NCI-H1092 (cell line): ENCODE measurements around the gene TCP11L1.

Experiments used
- DNase-seq: peaks from one replicate; lab custom pipeline; 2025; lab: John Stamatoyannopoulos, UW

The TCP11L1 gene

GRCh38 chr11:33039274-33040032 is at the start of gene TCP11L1:
TCP11L1 (plus strand) TSS chr11:33039572; CDS start chr11:33043774, 4,202 bp downstream.
- DNase-seq = peak; percentile 91

GRCh38 chr11:32990481-32990880 is 48.9 kb upstream of the TCP11L1 start:
- no peak for DNase-seq

- no peak for DNase-seq
Observed at GRCh38 chr11:32991427-32991826, 47.9 kb upstream of the TCP11L1 start.

GRCh38 chr11:32991898-32992297 is 47.5 kb upstream of the TCP11L1 start:
- no peak for DNase-seq

GRCh38 chr11:33000181-33000580 is 39.2 kb upstream of the TCP11L1 start:
- no peak for DNase-seq

GRCh38 chr11:33001281-33001680 is 38.1 kb upstream of the TCP11L1 start:
- no peak for DNase-seq

GRCh38 chr11:33001751-33002542 is 37.4 kb upstream of the TCP11L1 start:
- no peak for DNase-seq

GRCh38 chr11:33005175-33005574 is 34.2 kb upstream of the TCP11L1 start:
- DNase-seq = no peak

- no peak for DNase-seq
Observed at GRCh38 chr11:33006010-33006409, 33.4 kb upstream of the TCP11L1 start.

- no peak for DNase-seq
Observed at GRCh38 chr11:33013755-33014154, 25.6 kb upstream of the TCP11L1 start.

GRCh38 chr11:33015621-33016551 is 23.5 kb upstream of the TCP11L1 start, which contains the start of gene DEPDC7:
DEPDC7 (plus strand) TSS chr11:33015878; CDS start chr11:33015956, 78 bp downstream.
- peak; percentile 94 for DNase-seq

- no peak for DNase-seq
Observed at GRCh38 chr11:33016654-33017053, 22.7 kb upstream of the TCP11L1 start.

GRCh38 chr11:33017478-33017877 is 21.9 kb upstream of the TCP11L1 start:
- no peak for DNase-seq

- DNase-seq = no peak
Observed at GRCh38 chr11:33017965-33018364, 21.4 kb upstream of the TCP11L1 start.

GRCh38 chr11:33018840-33019239 is 20.5 kb upstream of the TCP11L1 start:
- no peak for DNase-seq

GRCh38 chr11:33021501-33021900 is 17.9 kb upstream of the TCP11L1 start:
- no peak for DNase-seq

GRCh38 chr11:33021937-33022336 is 17.4 kb upstream of the TCP11L1 start:
- DNase-seq = no peak

- no peak for DNase-seq
Observed at GRCh38 chr11:33025339-33025722, 14.0 kb upstream of the TCP11L1 start.

GRCh38 chr11:33027233-33027632 is 12.1 kb upstream of the TCP11L1 start:
- DNase-seq = no peak

- no peak for DNase-seq
Observed at GRCh38 chr11:33027846-33028536, 11.4 kb upstream of the TCP11L1 start.

GRCh38 chr11:33028537-33028914 is 10.8 kb upstream of the TCP11L1 start:
- DNase-seq = no peak
